ENCODE measurements around the gene SERTAD1.
"Not testable (repeated sequence)": the region's sequence is repeated elsewhere in the genome, so short reads cannot be mapped to it uniquely, and the experiment has no call there.

SERTAD1 gene

GRCh38 chr19:40445780-40446262, 20.0 kb upstream of the SERTAD1 start:
- Histone ChIP-seq H3K9me3 (ENCODE audit: control insufficient read depth, low read length) (no peaks in the 10 kb centered on the region), H3K9ac (ENCODE audit: low read length) (peak overlapping the region; percentile 31), H3K4me3 (ENCODE audit: low read length) (no peak overlapping the region), H3K4me1 (ENCODE audit: control insufficient read depth, insufficient read depth, low read length) (peaks cover 19% of the 10 kb centered on the region), H3K36me3 (ENCODE audit: control insufficient read depth, insufficient read depth, low read length) (peaks cover 6% of the 10 kb centered on the region), H3K27me3 (ENCODE audit: control insufficient read depth, insufficient read depth, low read length) (no peaks in the 10 kb centered on the region)

- H3K36me3 ChIP-seq (ENCODE audit: control insufficient read depth, insufficient read depth, low read length), result peaks cover 6% of the 10 kb centered on the region
- H3K4me3 ChIP-seq (ENCODE audit: low read length), result peak overlapping the region; percentile 95
- H3K4me1 ChIP-seq (ENCODE audit: control insufficient read depth, insufficient read depth, low read length), result peaks cover 19% of the 10 kb centered on the region
- no peaks in the 10 kb centered on the region for H3K27me3 ChIP-seq (ENCODE audit: control insufficient read depth, insufficient read depth, low read length)
- H3K9ac ChIP-seq (ENCODE audit: low read length), result peak overlapping the region; percentile 100
- no peaks in the 10 kb centered on the region for H3K9me3 ChIP-seq (ENCODE audit: control insufficient read depth, low read length)
Measured at GRCh38 chr19:40444825-40445312, 19.1 kb upstream of the SERTAD1 start.

- H3K9me3 ChIP-seq (ENCODE audit: control insufficient read depth, low read length), result no peaks in the 10 kb centered on the region
- peaks cover 19% of the 10 kb centered on the region for H3K4me1 ChIP-seq (ENCODE audit: control insufficient read depth, insufficient read depth, low read length)
- H3K9ac ChIP-seq (ENCODE audit: low read length), result peak within 1 kb of the TSS; percentile 100
- H3K4me3 ChIP-seq (ENCODE audit: low read length), result peak within 1 kb of the TSS; percentile 95
- H3K27me3 ChIP-seq (ENCODE audit: control insufficient read depth, insufficient read depth, low read length), result no peaks in the 10 kb centered on the region
- peaks cover 6% of the 10 kb centered on the region for H3K36me3 ChIP-seq (ENCODE audit: control insufficient read depth, insufficient read depth, low read length)
Measured at GRCh38 chr19:40444000-40444824, 18.4 kb upstream of the SERTAD1 start, which contains the start of gene SERTAD3. TSS of gene SERTAD3 (minus strand) at chr19:40444335. CDS start at chr19:40442080, 2,255 bp downstream.

GRCh38 chr19:40443131-40443999, 17.6 kb upstream of the SERTAD1 start:
- H3K9me3 ChIP-seq (ENCODE audit: control insufficient read depth, low read length), result no peaks in the 10 kb centered on the region
- peak overlapping the region; percentile 95 for H3K4me3 ChIP-seq (ENCODE audit: low read length)
- H3K36me3 ChIP-seq (ENCODE audit: control insufficient read depth, insufficient read depth, low read length), result peaks cover 6% of the 10 kb centered on the region
- peak overlapping the region; percentile 100 for H3K9ac ChIP-seq (ENCODE audit: low read length)
- H3K4me1 ChIP-seq (ENCODE audit: control insufficient read depth, insufficient read depth, low read length), result peaks cover 19% of the 10 kb centered on the region
- no peaks in the 10 kb centered on the region for H3K27me3 ChIP-seq (ENCODE audit: control insufficient read depth, insufficient read depth, low read length)

- H3K9ac ChIP-seq (ENCODE audit: low read length), result peak overlapping the region; percentile 42
- peaks cover 19% of the 10 kb centered on the region for H3K4me1 ChIP-seq (ENCODE audit: control insufficient read depth, insufficient read depth, low read length)
- H3K9me3 ChIP-seq (ENCODE audit: control insufficient read depth, low read length), result no peaks in the 10 kb centered on the region
- H3K36me3 ChIP-seq (ENCODE audit: control insufficient read depth, insufficient read depth, low read length), result no peaks in the 10 kb centered on the region
- H3K4me3 ChIP-seq (ENCODE audit: low read length), result no peak overlapping the region
- H3K27me3 ChIP-seq (ENCODE audit: control insufficient read depth, insufficient read depth, low read length), result no peaks in the 10 kb centered on the region
Measured at GRCh38 chr19:40442328-40443130, 16.7 kb upstream of the SERTAD1 start.

- peaks cover 19% of the 10 kb centered on the region for H3K4me1 ChIP-seq (ENCODE audit: control insufficient read depth, insufficient read depth, low read length)
- no peak overlapping the region for H3K4me3 ChIP-seq (ENCODE audit: low read length)
- H3K9me3 ChIP-seq (ENCODE audit: control insufficient read depth, low read length), result no peaks in the 10 kb centered on the region
- no peak overlapping the region for H3K9ac ChIP-seq (ENCODE audit: low read length)
- no peaks in the 10 kb centered on the region for H3K27me3 ChIP-seq (ENCODE audit: control insufficient read depth, insufficient read depth, low read length)
- H3K36me3 ChIP-seq (ENCODE audit: control insufficient read depth, insufficient read depth, low read length), result no peaks in the 10 kb centered on the region
Measured at GRCh38 chr19:40441719-40442253, 16.0 kb upstream of the SERTAD1 start.

GRCh38 chr19:40438284-40438683, 12.5 kb upstream of the SERTAD1 start:
- Histone ChIP-seq H3K27me3 (ENCODE audit: control insufficient read depth, insufficient read depth, low read length) (no peaks in the 10 kb centered on the region), H3K4me3 (ENCODE audit: low read length) (no peak overlapping the region), H3K9ac (ENCODE audit: low read length) (no peak overlapping the region), H3K9me3 (ENCODE audit: control insufficient read depth, low read length) (no peaks in the 10 kb centered on the region), H3K36me3 (ENCODE audit: control insufficient read depth, insufficient read depth, low read length) (no peaks in the 10 kb centered on the region), H3K4me1 (ENCODE audit: control insufficient read depth, insufficient read depth, low read length) (peaks cover 14% of the 10 kb centered on the region)

GRCh38 chr19:40433391-40434216, 7.8 kb upstream of the SERTAD1 start:
- peak overlapping the region; percentile 85 for H3K9ac ChIP-seq (ENCODE audit: low read length)
- no peaks in the 10 kb centered on the region for H3K27me3 ChIP-seq (ENCODE audit: control insufficient read depth, insufficient read depth, low read length)
- peaks cover 17% of the 10 kb centered on the region for H3K4me1 ChIP-seq (ENCODE audit: control insufficient read depth, insufficient read depth, low read length)
- H3K4me3 ChIP-seq (ENCODE audit: low read length), result peak overlapping the region; percentile 61
- no peaks in the 10 kb centered on the region for H3K9me3 ChIP-seq (ENCODE audit: control insufficient read depth, low read length)
- no peaks in the 10 kb centered on the region for H3K36me3 ChIP-seq (ENCODE audit: control insufficient read depth, insufficient read depth, low read length)

GRCh38 chr19:40432760-40433159, 7.0 kb upstream of the SERTAD1 start:
- H3K27me3 ChIP-seq (ENCODE audit: control insufficient read depth, insufficient read depth, low read length); H3K36me3 ChIP-seq (ENCODE audit: control insufficient read depth, insufficient read depth, low read length); H3K9me3 ChIP-seq (ENCODE audit: control insufficient read depth, low read length): not testable (repeated sequence)
- H3K4me1 ChIP-seq (ENCODE audit: control insufficient read depth, insufficient read depth, low read length), result peaks cover 17% of the 10 kb centered on the region
- peak overlapping the region; percentile 61 for H3K4me3 ChIP-seq (ENCODE audit: low read length)
- peak overlapping the region; percentile 85 for H3K9ac ChIP-seq (ENCODE audit: low read length)

GRCh38 chr19:40431698-40432097, 5.9 kb upstream of the SERTAD1 start:
- Histone ChIP-seq H3K4me3 (ENCODE audit: low read length) (no peak overlapping the region), H3K9me3 (ENCODE audit: control insufficient read depth, low read length) (no peaks in the 10 kb centered on the region), H3K36me3 (ENCODE audit: control insufficient read depth, insufficient read depth, low read length) (no peaks in the 10 kb centered on the region), H3K9ac (ENCODE audit: low read length) (no peak overlapping the region), H3K27me3 (ENCODE audit: control insufficient read depth, insufficient read depth, low read length) (no peaks in the 10 kb centered on the region), H3K4me1 (ENCODE audit: control insufficient read depth, insufficient read depth, low read length) (peaks cover 17% of the 10 kb centered on the region)

Data from mucosa of stomach (tissue), 1 donor.